Right renal cortex interstitium (tissue), 3 donors: ENCODE data around the gene POLA1. TPM values are rescaled to one million over a fixed set of nuclear protein-coding genes. Genes with fewer than 3 reads are reported as not detected.
"Not testable (repeated sequence)": the region's sequence is repeated elsewhere in the genome, so short reads cannot be mapped to it uniquely, and the experiment has no call there.

Source experiments
- DNase-seq, 3 donors: peaks; one replicate each; pipeline ENCODE4 v3.0.0-alpha.2; 2013; ENCODE audit warnings: low read depth in 3 of 3, low spot score in 2 of 3
- polyA plus RNA-seq, 3 donors: library from polyadenylated mRNA; unstranded; fragments of 120-200 nt; gene quantifications; one replicate each; pipeline ENCODE4 v1.2.1, GENCODE V29; 2013; ENCODE audit not compliant: insufficient read length in 3 of 3

POLA1 gene
- polyA plus RNA-seq, 3 donors: 17.7 to 19.8 (median 18.5) TPM

- no peak for DNase-seq
These were observed 83.9 kb downstream of the POLA1 start for GRCh38 chrX:24777660-24778059.

GRCh38 chrX:24782011-24782410 lies 88.3 kb downstream of the POLA1 start:
- DNase-seq: no peak

GRCh38 chrX:24789047-24789446 lies 95.3 kb downstream of the POLA1 start:
- DNase-seq: no peak

- no peak for DNase-seq
These were observed 96.4 kb downstream of the POLA1 start for GRCh38 chrX:24790166-24790565.

GRCh38 chrX:24796204-24796603 lies 102.5 kb downstream of the POLA1 start:
- DNase-seq: no peak

- no peak for DNase-seq
These were observed 105.4 kb downstream of the POLA1 start for GRCh38 chrX:24799078-24799477.

GRCh38 chrX:24799565-24799964 lies 105.8 kb downstream of the POLA1 start:
- DNase-seq: no peak

- DNase-seq: no peak
These were observed 111.5 kb downstream of the POLA1 start for GRCh38 chrX:24805201-24805600.

GRCh38 chrX:24819807-24820206 lies 126.1 kb downstream of the POLA1 start:
- not testable (repeated sequence) for DNase-seq

- DNase-seq: no peak
These were observed 134.4 kb downstream of the POLA1 start for GRCh38 chrX:24828147-24828546.

- no peak for DNase-seq
These were observed 134.9 kb downstream of the POLA1 start for GRCh38 chrX:24828600-24828999.

GRCh38 chrX:24833695-24834094 lies 140.0 kb downstream of the POLA1 start:
- DNase-seq: no peak

- no peak for DNase-seq
These were observed 144.2 kb downstream of the POLA1 start for GRCh38 chrX:24837966-24838365.

- DNase-seq: peak in 1 of 3 donors; percentile 16
These were observed 144.9 kb downstream of the POLA1 start for GRCh38 chrX:24838629-24839028.

GRCh38 chrX:24839331-24839730 lies 145.6 kb downstream of the POLA1 start:
- DNase-seq: no peak

- no peak for DNase-seq
These were observed 148.8 kb downstream of the POLA1 start for GRCh38 chrX:24842486-24842885.

GRCh38 chrX:24846550-24847150 lies 152.9 kb downstream of the POLA1 start:
- DNase-seq: no peak

- DNase-seq: no peak
These were observed 157.6 kb downstream of the POLA1 start for GRCh38 chrX:24851289-24851688.

GRCh38 chrX:24851780-24852179 lies 158.1 kb downstream of the POLA1 start:
- no peak for DNase-seq

- no peak for DNase-seq
These were observed 164.5 kb downstream of the POLA1 start for GRCh38 chrX:24858004-24858746.

GRCh38 chrX:24859211-24859841 lies 165.6 kb downstream of the POLA1 start:
- no peak for DNase-seq

- DNase-seq: no peak
These were observed 166.4 kb downstream of the POLA1 start for GRCh38 chrX:24860140-24860539.
